ENCODE data around the gene KLHL30.

GRCh38 chr2:238091436-238092060 is 46.9 kb upstream of the KLHL30 start:
- no peak for TF ChIP-seq CTCF (IDR thresholded peaks at IDR 0.05)
- no peak for TF ChIP-seq POLR2A (IDR thresholded peaks at IDR 0.05)
